SK-N-SH treated with all-trans-retinoic acid at 6 μM for 48 hours (cell line): ENCODE measurements around the gene SLC15A1.

ENCODE experiments used
- ATAC-seq: fragments of 200-7000 bp; cut with Tn5 transposase; 3 replicates; pipeline ENCODE4 v1.9.1; 2020; ENCODE audit warnings: mild to moderate bottlenecking, moderate library complexity
- BACH2 ChIP-seq: fragments of 250-450 bp; sonication (Bioruptor Pico); IDR thresholded peaks from 2 replicates; pipeline ENCODE4 v1.9.0; 2021; ENCODE audit warnings: mild to moderate bottlenecking, borderline replicate concordance
- CSDC2 ChIP-seq: fragments of 250-450 bp; sonication (Bioruptor Pico); IDR thresholded peaks from 2 replicates; pipeline ENCODE4 v1.5.0; 2020; ENCODE audit warnings: mild to moderate bottlenecking, moderate library complexity
- CSRNP3 ChIP-seq: fragments of 250-450 bp; sonication (Bioruptor Pico); IDR thresholded peaks from 2 replicates; pipeline ENCODE4 v1.5.1; 2021; ENCODE audit warnings: mild to moderate bottlenecking, moderate library complexity
- ESRRG ChIP-seq: fragments of 250-450 bp; sonication (Bioruptor Pico); IDR thresholded peaks from 2 replicates; pipeline ENCODE4 v1.6.1; 2021; ENCODE audit warnings: mild to moderate bottlenecking
- ISL1 ChIP-seq: fragments of 250-450 bp; sonication (Bioruptor Pico); IDR thresholded peaks from 2 replicates; pipeline ENCODE4 v2.1.2; 2022; ENCODE audit warnings: mild to moderate bottlenecking, moderate library complexity
- OSR1 ChIP-seq: fragments of 250-450 bp; sonication (Bioruptor Pico); IDR thresholded peaks from 2 replicates; pipeline ENCODE4 v1.8.0; 2022; ENCODE audit warnings: moderate library complexity, mild to moderate bottlenecking, inconsistent platforms
- PATZ1 ChIP-seq: fragments of 250-450 bp; sonication (Bioruptor Pico); IDR thresholded peaks from 2 replicates; pipeline ENCODE4 v1.8.0; 2020; ENCODE audit warnings: mild to moderate bottlenecking, moderate library complexity, borderline replicate concordance
- PPARA ChIP-seq: fragments of 250-450 bp; sonication (Bioruptor Pico); IDR thresholded peaks from 2 replicates; pipeline ENCODE4 v1.5.0; 2020; ENCODE audit warnings: mild to moderate bottlenecking, borderline replicate concordance
- RARB ChIP-seq: fragments of 250-450 bp; sonication (Bioruptor Pico); IDR thresholded peaks from 2 replicates; pipeline ENCODE4 v1.8.0; 2021; ENCODE audit warnings: mild to moderate bottlenecking, moderate library complexity
- SNAI2 ChIP-seq: fragments of 250-450 bp; sonication (Bioruptor Pico); IDR thresholded peaks from 2 replicates; pipeline ENCODE4 v1.5.0; 2020; ENCODE audit warnings: mild to moderate bottlenecking, moderate library complexity
- TCF4 ChIP-seq: fragments of 250-450 bp; sonication (Bioruptor Pico); IDR thresholded peaks from 2 replicates; pipeline ENCODE4 v1.8.0; 2021; ENCODE audit warnings: mild to moderate bottlenecking, moderate library complexity, borderline replicate concordance
- TOX ChIP-seq: fragments of 250-450 bp; sonication (Bioruptor Pico); IDR thresholded peaks from 2 replicates; pipeline ENCODE4 v1.8.0; 2021; ENCODE audit warnings: mild to moderate bottlenecking, moderate library complexity, borderline replicate concordance
- TSHZ2 ChIP-seq: fragments of 250-450 bp; sonication (Bioruptor Pico); IDR thresholded peaks from 2 replicates; pipeline ENCODE4 v1.5.0; 2020; ENCODE audit warnings: mild to moderate bottlenecking, moderate library complexity
- ZFP3 ChIP-seq: fragments of 250-450 bp; sonication (Bioruptor Pico); IDR thresholded peaks from 2 replicates; pipeline ENCODE4 v1.5.0; 2020; ENCODE audit warnings: mild to moderate bottlenecking, moderate library complexity
- ZFP30 ChIP-seq: fragments of 450-650 bp; formaldehyde crosslinking; IDR thresholded peaks from 2 replicates; pipeline ENCODE4 v1.5.0; 2022; ENCODE audit warnings: mild to moderate bottlenecking, moderate library complexity
- ZNF565 ChIP-seq: fragments of 450-650 bp; formaldehyde crosslinking; conservative IDR thresholded peaks from 2 replicates; pipeline ENCODE4 v1.5.0; 2020; ENCODE audit warnings: low read depth, mild to moderate bottlenecking, moderate library complexity
- ZNF70 ChIP-seq: fragments of 450-650 bp; formaldehyde crosslinking; IDR thresholded peaks from 2 replicates; pipeline ENCODE4 v1.5.0; 2020; ENCODE audit warnings: mild to moderate bottlenecking, moderate library complexity
- ZNF8 ChIP-seq: fragments of 450-650 bp; formaldehyde crosslinking; IDR thresholded peaks from 2 replicates; pipeline ENCODE4 v1.5.0; 2020; ENCODE audit warnings: mild to moderate bottlenecking, moderate library complexity
- TF ChIP-seq, protein P1 (sequence below): fragments of 250-450 bp; sonication (Bioruptor Pico); IDR thresholded peaks from 2 replicates; pipeline ENCODE4 v1.8.0; 2021; ENCODE audit warnings: low read depth, mild to moderate bottlenecking, moderate library complexity, borderline replicate concordance
- TF ChIP-seq, protein P2 (sequence below): fragments of 250-450 bp; sonication (Bioruptor Pico); IDR thresholded peaks from 2 replicates; pipeline ENCODE4 v1.5.1; 2020; ENCODE audit warnings: low read depth, mild to moderate bottlenecking, moderate library complexity

Gene SLC15A1

DNA sequence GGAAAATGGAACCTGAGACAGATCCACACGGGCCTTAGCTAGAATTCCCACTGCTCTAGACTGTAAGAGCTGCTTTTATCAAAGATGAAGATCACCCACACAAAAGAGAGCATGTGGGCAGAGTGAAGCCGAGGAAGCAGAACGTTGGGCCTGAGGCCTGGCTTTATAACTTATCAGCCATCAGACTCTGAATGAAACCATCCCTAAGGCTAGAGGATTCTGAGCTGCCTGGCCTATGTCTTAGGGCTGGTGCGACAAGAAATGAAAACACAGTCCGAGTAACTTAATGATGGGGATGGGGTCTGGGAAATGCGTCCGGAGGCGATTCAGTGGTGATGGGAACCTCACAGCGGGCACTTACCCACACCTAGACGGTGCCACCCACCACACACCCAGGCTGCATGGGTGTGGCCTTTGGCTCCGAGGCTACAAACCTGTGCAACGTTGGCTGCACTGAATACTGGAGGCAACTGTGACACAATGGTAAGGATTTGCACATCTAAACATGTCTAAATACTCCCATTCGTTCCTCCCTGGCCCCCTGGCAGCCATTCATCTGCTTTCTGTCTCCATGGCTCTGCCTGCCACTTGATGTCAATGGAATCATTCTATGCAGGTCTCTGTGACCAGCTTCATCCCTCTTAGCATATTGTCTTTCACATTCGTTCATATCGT, 62.0 kb downstream of the SLC15A1 start (continued):
- TF ChIP-seq PATZ1 (CRISPR knock-in tag) = no peak

DNA sequence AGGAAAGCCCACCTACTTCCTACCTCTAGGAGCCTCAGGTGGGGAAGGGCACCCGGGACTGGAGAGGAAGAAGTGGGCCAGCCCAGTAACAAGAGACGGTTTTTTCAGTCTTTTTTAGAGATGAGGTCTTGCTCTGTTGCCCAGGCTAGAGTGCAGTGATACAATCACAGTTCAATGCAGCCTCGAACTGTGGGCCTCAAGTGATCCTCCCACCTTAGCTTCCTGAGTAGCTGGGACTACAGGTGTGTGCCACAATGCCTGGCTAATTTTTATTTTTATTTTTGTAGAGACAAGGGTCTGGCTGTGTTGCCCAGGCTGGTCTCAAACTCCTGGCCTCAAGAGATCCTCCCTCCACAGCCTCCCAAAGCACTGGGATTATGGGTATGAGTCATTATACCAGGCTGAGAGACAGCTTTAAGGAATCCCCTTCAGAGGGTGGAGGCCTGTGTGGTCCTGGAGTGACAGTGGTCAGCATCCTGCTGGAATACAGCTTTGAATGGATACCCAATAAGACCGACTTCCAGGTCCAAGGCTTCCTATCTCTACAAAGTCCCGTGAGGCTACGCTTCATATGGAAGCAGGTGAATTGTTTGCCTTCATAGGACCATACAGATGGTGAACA, 63.0 kb downstream of the SLC15A1 start:
- no peak for ATAC-seq
- TF ChIP-seq OSR1 = no peak
- TF ChIP-seq ZNF565 (CRISPR knock-in tag) = no peak
- TF ChIP-seq, protein P1, sequence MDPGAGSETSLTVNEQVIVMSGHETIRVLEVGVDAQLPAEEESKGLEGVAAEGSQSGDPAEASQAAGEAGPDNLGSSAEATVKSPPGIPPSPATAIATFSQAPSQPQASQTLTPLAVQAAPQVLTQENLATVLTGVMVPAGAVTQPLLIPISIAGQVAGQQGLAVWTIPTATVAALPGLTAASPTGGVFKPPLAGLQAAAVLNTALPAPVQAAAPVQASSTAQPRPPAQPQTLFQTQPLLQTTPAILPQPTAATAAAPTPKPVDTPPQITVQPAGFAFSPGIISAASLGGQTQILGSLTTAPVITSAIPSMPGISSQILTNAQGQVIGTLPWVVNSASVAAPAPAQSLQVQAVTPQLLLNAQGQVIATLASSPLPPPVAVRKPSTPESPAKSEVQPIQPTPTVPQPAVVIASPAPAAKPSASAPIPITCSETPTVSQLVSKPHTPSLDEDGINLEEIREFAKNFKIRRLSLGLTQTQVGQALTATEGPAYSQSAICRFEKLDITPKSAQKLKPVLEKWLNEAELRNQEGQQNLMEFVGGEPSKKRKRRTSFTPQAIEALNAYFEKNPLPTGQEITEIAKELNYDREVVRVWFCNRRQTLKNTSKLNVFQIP (CRISPR knock-in tag) = no peak
- TF ChIP-seq BACH2 (CRISPR knock-in tag) = no peak
- TF ChIP-seq TOX = no peak
- no peak for TF ChIP-seq ZNF70
- TF ChIP-seq ZFP30 = no peak
- TF ChIP-seq, all 23 proteins: peak for 0

GRCh38 chr13:98688373-98688772, 64.1 kb downstream of the SLC15A1 start:
- TF ChIP-seq ZFP3 (no peak), ESRRG (CRISPR knock-in tag) (no peak), CSRNP3 (CRISPR knock-in tag) (no peak), PPARA (CRISPR knock-in tag) (no peak)
- no peak for ATAC-seq

DNA sequence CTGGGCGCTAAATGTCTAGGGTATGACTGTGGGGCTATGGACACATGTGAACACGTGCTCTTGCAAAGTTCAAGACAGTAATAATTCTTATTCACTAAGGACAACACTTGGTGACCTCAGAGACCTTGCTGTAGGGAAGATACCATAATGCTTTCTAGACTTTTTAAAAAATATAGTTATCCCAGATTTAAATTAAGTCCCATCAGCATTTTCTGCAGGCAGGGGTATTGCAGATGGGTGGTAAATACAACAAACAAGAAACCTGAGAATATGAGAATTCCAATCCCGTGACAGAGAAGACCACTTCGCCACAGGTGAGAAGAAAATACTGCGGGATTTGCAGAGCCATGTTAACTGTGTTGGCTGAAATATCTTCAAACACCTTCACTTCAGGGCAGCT, 65.2 kb downstream of the SLC15A1 start:
- ATAC-seq = no peak
- TF ChIP-seq ISL1 (CRISPR knock-in tag) (no peak), TCF4 (CRISPR knock-in tag) (no peak), CSDC2 (no peak), OSR1 (no peak), RARB (CRISPR knock-in tag) (no peak), ZNF565 (CRISPR knock-in tag) (no peak), SNAI2 (CRISPR knock-in tag) (no peak), TOX (no peak), TSHZ2 (CRISPR knock-in tag) (no peak), PATZ1 (CRISPR knock-in tag) (no peak), ZFP30 (no peak), ESRRG (CRISPR knock-in tag) (no peak), ZNF70 (no peak), ZNF8 (CRISPR knock-in tag) (no peak)
- TF ChIP-seq, protein P1 (CRISPR knock-in tag) = no peak
- TF ChIP-seq, protein P2, sequence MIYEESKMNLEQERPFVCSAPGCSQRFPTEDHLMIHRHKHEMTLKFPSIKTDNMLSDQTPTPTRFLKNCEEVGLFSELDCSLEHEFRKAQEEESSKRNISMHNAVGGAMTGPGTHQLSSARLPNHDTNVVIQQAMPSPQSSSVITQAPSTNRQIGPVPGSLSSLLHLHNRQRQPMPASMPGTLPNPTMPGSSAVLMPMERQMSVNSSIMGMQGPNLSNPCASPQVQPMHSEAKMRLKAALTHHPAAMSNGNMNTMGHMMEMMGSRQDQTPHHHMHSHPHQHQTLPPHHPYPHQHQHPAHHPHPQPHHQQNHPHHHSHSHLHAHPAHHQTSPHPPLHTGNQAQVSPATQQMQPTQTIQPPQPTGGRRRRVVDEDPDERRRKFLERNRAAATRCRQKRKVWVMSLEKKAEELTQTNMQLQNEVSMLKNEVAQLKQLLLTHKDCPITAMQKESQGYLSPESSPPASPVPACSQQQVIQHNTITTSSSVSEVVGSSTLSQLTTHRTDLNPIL (CRISPR knock-in tag) = no peak
